Stimulated activated CD4-positive, alpha-beta T cell treated with anti-CD3 and anti-CD28 coated beads, Interleukin-12 subunit alpha, Interleukin-12 subunit beta, amount 100 ng/mL, for 4 hours (primary cell): ENCODE data around the gene PPIL6.

Experiments used
- DNase-seq: peaks from one replicate; pipeline ENCODE4 v3.0.0-alpha.2; 2020

Gene PPIL6

DNA sequence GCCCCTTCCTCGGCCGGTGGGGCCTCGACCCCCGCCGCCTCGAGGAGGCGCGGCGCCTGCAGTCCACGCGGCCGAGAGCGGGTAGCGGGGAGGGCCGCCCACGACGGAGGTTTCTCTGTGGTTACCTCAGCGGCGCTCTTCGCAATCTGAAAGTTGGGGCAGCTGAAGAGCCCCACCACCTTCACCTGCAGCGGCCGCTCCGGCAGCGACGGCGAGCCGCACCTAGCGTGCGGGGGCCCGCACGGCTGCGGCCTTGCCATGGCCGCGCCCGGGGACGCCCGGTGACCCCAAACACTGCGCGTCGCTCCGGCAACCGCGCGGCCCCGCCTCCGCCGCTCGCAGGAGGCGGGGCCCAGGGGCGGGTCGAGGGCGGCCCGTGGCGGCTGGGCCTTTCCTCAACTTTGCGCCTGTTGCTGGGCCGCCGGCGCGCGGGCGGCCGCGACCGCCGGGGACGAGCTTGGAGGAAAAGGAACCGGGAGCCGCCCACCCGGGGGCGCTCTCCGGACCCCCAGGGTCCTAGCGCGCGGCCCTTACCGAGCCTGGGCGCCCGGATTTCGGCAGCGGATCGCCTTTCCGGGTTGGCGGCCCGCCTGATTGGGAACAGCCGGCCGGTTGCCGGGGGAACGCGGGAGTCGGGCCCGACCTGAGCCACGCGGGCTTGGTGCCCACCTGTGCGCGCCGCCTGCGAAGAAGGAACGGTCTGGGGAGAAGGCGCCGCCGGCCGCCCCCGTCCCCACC lies at the start of gene PPIL6, which contains the start of gene SMPD2:
TSS of gene PPIL6 (minus strand) at position 298 of the 738 bp plus-strand sequence. CDS start at position 260, 38 bp downstream.
TSS of gene SMPD2 (plus strand) at position 394 of the 738 bp plus-strand sequence. CDS start 398 bp downstream, outside the sequence.
- peak; percentile 74 for DNase-seq

- no peak for DNase-seq
Measured at GRCh38 chr6:109488001-109488400, 47.6 kb upstream of the PPIL6 start.

- no peak for DNase-seq
Measured at GRCh38 chr6:109486068-109486467, 45.6 kb upstream of the PPIL6 start.

GRCh38 chr6:109485266-109485935 lies 45.0 kb upstream of the PPIL6 start:
- no peak for DNase-seq

DNA sequence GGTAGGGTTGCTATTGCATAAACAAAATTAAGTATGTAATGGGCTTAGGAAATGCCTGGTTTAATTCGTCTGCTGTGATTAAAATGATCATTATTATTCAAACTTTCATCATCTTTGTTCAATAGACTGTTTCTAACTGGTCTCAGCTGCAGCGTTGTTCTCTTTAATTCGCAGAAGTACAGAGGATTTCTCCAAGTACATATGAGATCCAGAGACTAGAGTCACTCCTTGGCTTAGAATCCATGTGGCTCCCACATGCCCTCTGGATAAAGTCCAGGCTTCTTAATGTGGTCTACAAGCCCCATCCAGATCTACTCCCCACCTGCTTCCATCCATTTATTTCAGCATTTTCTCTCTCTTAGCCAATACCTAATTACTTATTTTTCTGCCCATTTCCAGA lies 43.7 kb upstream of the PPIL6 start:
- no peak for DNase-seq

GRCh38 chr6:109483735-109484057 lies 43.3 kb upstream of the PPIL6 start:
- DNase-seq, result no peak

DNA sequence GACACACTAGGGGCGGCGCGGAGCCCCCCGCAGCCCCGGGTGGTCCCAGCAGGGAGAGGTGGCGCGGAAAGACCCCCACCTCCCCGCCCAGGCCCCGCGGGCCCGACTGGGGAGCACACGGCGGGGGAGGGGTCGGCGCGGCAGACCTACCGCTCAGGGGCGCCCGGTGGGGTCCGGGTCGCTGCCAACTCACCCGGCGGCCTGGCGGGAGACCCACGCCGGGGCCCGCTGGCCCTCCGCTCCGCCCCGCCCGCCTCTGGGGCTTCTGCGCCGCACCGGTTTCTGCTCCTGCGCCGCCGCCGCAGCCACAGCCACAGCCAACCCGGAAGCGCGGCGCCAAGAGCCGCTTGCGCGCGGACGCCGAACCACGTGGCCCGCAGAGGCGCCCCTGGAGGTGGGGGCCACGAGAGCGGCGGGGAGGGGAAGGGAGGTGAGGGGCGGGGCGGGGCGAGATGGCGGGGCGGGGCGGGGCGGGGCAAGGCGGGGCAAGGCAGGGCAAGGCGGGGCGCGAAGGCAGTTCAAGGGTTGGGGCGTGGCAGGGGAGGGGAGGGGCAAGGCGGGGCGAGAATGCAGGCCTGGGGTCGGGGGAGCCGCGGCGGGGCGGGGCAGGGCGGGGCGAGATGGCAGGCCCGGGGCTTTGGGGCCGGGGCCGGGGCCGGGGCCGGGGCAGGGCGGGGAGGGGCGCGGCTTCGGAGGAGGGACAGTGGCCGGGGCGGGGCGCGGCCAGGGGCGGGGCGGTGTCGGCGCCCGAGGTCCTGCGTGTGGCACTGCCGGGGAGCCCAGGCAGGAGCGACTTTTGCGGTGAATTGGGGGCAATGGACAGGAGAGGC lies 42.7 kb upstream of the PPIL6 start, which contains the start of gene ZBTB24:
TSS of gene ZBTB24 (minus strand) at position 315 of the 830 bp plus-strand sequence. CDS start 1,193 bp downstream, outside the sequence.
- DNase-seq, result peak; percentile 84

GRCh38 chr6:109480993-109481480 lies 40.6 kb upstream of the PPIL6 start:
- no peak for DNase-seq

- no peak for DNase-seq
Measured at GRCh38 chr6:109478841-109479624, 38.6 kb upstream of the PPIL6 start.

- DNase-seq, result no peak
Measured at GRCh38 chr6:109478222-109478805, 37.9 kb upstream of the PPIL6 start.

DNA sequence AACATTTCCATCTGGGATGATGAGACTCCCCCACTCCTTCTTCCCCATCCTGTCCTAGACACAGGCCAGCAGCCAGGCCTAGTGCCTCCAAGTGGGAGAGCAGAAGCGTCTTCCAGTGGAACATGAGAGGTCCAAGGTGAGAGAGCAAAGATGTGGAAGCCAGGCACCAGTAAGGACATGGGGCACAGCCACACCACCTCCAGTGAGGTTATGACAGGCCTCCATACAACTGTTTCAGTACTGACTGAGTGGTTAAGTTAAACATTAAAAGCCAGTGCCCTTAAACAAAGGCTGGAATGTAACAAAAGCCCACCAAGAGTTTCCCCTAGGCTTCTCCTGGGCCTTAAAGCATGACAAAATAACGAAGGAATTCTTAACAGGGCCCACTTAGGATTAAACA lies 37.3 kb upstream of the PPIL6 start:
- DNase-seq, result no peak

GRCh38 chr6:109477184-109477583 lies 36.8 kb upstream of the PPIL6 start:
- DNase-seq, result no peak

DNA sequence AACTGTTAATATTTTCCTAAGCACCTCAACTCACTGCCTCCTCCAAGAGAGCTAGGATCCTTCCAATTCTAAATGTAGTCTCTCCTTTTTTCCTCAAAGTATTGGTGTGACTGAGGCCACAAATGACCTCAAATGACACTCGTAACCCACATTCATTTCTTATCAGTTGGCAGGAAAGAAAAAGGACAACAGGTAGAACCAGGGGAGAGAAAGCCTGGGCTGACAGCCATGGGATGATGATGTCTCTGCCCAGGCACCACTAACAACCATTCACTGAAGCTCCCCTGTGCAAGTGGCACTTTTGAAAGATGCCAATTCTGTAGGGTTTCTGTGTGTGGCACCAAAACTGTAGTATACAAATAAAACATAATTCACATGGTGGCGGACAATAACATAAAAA lies 35.2 kb upstream of the PPIL6 start:
- DNase-seq, result no peak

GRCh38 chr6:109474995-109475394 lies 34.6 kb upstream of the PPIL6 start:
- DNase-seq, result no peak

- no peak for DNase-seq
Measured at GRCh38 chr6:109473120-109473519, 32.7 kb upstream of the PPIL6 start.

- DNase-seq, result no peak
Measured at GRCh38 chr6:109472132-109472995, 31.9 kb upstream of the PPIL6 start.

GRCh38 chr6:109471105-109471810 lies 30.8 kb upstream of the PPIL6 start:
- DNase-seq, result no peak

- DNase-seq, result no peak
Measured at GRCh38 chr6:109469591-109470189, 29.3 kb upstream of the PPIL6 start.

DNA sequence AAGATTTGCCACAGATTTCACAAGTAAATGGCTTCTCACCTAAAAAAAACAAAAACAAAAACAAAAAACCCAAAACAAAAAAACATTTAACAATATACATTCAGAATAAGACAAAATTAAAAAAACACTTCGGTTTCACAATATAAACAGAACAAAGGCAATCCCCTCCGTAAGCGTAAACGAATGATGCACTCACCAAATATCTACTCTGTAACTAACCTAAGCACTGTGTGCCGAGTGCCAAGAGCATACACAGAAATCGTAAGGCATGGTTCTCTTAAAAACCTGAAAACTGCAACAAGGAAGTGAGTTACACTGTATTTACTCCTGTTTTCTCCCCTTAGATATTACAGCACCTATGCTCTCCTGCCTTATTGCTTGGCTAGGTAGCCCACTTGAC lies 27.3 kb upstream of the PPIL6 start:
- no peak for DNase-seq
